HCT116 (cell line): ENCODE data around the gene FOXD1.

Source experiments
- EGR1 ChIP-seq: IDR thresholded peaks from 2 replicates; pipeline ENCODE4 v1.6.1; 2012; ENCODE audit warnings: low read depth
- ELF1 ChIP-seq: IDR thresholded peaks from 2 replicates; pipeline ENCODE4 v1.6.1; 2012; ENCODE audit warnings: low read depth, borderline replicate concordance
- EZH2 ChIP-seq: fragments of 200-600 bp; sonication (generic); IDR thresholded peaks from 2 replicates; pipeline ENCODE4 v1.6.1; 2017; ENCODE audit warnings: antibody characterized with exemption, mixed run types
- JUND ChIP-seq: IDR thresholded peaks from 2 replicates; pipeline ENCODE4 v1.6.1; 2012
- POLR2A ChIP-seq: IDR thresholded peaks from 2 replicates; pipeline ENCODE4 v1.7.0; 2011; ENCODE audit warnings: borderline replicate concordance; ENCODE audit not compliant: insufficient read depth, insufficient read length; ENCODE audit errors: extremely low read depth
- SIN3A ChIP-seq: IDR thresholded peaks from 2 replicates; pipeline ENCODE4 v1.6.1; 2012; ENCODE audit warnings: low read depth
- YY1 ChIP-seq: IDR thresholded peaks from 2 replicates; pipeline ENCODE4 v1.6.1; 2011; ENCODE audit warnings: low read length, low read depth, moderate library complexity, mild to moderate bottlenecking; ENCODE audit not compliant: insufficient replicate concordance; ENCODE audit errors: extremely low read depth
- ZNF274 ChIP-seq: fragments of 200-500 bp; sonication (Bioruptor generic); IDR thresholded peaks from 2 replicates; pipeline ENCODE4 v1.6.1; 2014; ENCODE audit warnings: mild to moderate bottlenecking, low read depth, low read length, inconsistent platforms
- TF ChIP-seq, protein P1 (sequence below): IDR thresholded peaks from 2 replicates; pipeline ENCODE4 v1.6.1; 2012; ENCODE audit warnings: low read depth
- TF ChIP-seq, protein P2 (sequence below), 3 experiments: fragments of 200-600 bp in 1 of 3; sonication (generic) in 1 of 3; IDR thresholded peaks in 2 of 3; conservative IDR thresholded peaks in 1 of 3; 2 replicates each; pipeline ENCODE4 v1.5.1; 2012 to 2017; ENCODE audit warnings: low read depth in 2 of 3, low read length in 2 of 3, antibody characterized with exemption in 1 of 3, borderline replicate concordance in 1 of 3, control low read depth in 1 of 3, mild to moderate bottlenecking in 1 of 3, mixed read lengths in 1 of 3, mixed run types in 1 of 3, moderate library complexity in 1 of 3; ENCODE audit not compliant: insufficient read depth in 1 of 3
- TF ChIP-seq, protein P3 (sequence below): IDR thresholded peaks from 2 replicates; pipeline ENCODE4 v1.6.1; 2012
- TF ChIP-seq, protein P4 (sequence below): IDR thresholded peaks from 2 replicates; pipeline ENCODE4 v1.6.1; 2011; ENCODE audit warnings: mild to moderate bottlenecking, low read length, moderate library complexity; ENCODE audit not compliant: insufficient replicate concordance; ENCODE audit errors: extremely low read depth
- TF ChIP-seq, protein P5 (sequence below): IDR thresholded peaks from 2 replicates; pipeline ENCODE4 v1.6.1; 2012

DNA sequence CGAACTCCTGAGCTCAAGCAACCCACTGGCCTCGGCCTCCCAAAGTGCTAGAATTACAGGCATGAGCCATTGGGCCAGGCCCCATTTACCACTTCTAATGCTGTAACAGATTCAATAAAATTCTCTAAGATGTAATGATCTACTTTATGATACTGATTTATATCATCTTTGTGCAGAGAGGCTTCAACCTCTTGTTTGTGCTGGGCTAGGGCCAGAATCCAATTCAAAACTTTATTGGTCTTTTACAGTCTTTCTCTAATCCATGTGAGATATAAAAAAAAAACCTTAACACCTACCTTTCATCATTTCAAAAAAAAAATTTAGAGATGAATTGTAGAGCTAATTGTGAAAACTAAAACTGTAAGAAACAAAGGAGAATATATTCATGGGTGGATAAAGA is 41.5 kb upstream of the FOXD1 start:
- TF ChIP-seq, protein P1, sequence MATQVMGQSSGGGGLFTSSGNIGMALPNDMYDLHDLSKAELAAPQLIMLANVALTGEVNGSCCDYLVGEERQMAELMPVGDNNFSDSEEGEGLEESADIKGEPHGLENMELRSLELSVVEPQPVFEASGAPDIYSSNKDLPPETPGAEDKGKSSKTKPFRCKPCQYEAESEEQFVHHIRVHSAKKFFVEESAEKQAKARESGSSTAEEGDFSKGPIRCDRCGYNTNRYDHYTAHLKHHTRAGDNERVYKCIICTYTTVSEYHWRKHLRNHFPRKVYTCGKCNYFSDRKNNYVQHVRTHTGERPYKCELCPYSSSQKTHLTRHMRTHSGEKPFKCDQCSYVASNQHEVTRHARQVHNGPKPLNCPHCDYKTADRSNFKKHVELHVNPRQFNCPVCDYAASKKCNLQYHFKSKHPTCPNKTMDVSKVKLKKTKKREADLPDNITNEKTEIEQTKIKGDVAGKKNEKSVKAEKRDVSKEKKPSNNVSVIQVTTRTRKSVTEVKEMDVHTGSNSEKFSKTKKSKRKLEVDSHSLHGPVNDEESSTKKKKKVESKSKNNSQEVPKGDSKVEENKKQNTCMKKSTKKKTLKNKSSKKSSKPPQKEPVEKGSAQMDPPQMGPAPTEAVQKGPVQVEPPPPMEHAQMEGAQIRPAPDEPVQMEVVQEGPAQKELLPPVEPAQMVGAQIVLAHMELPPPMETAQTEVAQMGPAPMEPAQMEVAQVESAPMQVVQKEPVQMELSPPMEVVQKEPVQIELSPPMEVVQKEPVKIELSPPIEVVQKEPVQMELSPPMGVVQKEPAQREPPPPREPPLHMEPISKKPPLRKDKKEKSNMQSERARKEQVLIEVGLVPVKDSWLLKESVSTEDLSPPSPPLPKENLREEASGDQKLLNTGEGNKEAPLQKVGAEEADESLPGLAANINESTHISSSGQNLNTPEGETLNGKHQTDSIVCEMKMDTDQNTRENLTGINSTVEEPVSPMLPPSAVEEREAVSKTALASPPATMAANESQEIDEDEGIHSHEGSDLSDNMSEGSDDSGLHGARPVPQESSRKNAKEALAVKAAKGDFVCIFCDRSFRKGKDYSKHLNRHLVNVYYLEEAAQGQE = no peak
- no peak for TF ChIP-seq POLR2A
- no peak for TF ChIP-seq JUND
- no peak for TF ChIP-seq EGR1
- TF ChIP-seq, protein P2, sequence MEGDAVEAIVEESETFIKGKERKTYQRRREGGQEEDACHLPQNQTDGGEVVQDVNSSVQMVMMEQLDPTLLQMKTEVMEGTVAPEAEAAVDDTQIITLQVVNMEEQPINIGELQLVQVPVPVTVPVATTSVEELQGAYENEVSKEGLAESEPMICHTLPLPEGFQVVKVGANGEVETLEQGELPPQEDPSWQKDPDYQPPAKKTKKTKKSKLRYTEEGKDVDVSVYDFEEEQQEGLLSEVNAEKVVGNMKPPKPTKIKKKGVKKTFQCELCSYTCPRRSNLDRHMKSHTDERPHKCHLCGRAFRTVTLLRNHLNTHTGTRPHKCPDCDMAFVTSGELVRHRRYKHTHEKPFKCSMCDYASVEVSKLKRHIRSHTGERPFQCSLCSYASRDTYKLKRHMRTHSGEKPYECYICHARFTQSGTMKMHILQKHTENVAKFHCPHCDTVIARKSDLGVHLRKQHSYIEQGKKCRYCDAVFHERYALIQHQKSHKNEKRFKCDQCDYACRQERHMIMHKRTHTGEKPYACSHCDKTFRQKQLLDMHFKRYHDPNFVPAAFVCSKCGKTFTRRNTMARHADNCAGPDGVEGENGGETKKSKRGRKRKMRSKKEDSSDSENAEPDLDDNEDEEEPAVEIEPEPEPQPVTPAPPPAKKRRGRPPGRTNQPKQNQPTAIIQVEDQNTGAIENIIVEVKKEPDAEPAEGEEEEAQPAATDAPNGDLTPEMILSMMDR (IDR thresholded peaks at IDR 0.05 in 2 of 3, conservative IDR thresholded peaks at IDR 0.05 in 1 of 3; ENCODE audit: borderline replicate concordance in 1 of 3, insufficient read depth in 1 of 3, low read depth in 2 of 3, low read length in 2 of 3) = no peak
- no peak for TF ChIP-seq ELF1
- TF ChIP-seq, protein P3, sequence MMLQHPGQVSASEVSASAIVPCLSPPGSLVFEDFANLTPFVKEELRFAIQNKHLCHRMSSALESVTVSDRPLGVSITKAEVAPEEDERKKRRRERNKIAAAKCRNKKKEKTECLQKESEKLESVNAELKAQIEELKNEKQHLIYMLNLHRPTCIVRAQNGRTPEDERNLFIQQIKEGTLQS = no peak
- TF ChIP-seq EZH2 = no peak
- TF ChIP-seq YY1 = no peak
- TF ChIP-seq ZNF274 = no peak
- TF ChIP-seq SIN3A = no peak
- TF ChIP-seq, protein P4, sequence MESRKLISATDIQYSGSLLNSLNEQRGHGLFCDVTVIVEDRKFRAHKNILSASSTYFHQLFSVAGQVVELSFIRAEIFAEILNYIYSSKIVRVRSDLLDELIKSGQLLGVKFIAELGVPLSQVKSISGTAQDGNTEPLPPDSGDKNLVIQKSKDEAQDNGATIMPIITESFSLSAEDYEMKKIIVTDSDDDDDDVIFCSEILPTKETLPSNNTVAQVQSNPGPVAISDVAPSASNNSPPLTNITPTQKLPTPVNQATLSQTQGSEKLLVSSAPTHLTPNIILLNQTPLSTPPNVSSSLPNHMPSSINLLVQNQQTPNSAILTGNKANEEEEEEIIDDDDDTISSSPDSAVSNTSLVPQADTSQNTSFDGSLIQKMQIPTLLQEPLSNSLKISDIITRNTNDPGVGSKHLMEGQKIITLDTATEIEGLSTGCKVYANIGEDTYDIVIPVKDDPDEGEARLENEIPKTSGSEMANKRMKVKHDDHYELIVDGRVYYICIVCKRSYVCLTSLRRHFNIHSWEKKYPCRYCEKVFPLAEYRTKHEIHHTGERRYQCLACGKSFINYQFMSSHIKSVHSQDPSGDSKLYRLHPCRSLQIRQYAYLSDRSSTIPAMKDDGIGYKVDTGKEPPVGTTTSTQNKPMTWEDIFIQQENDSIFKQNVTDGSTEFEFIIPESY = no peak
- TF ChIP-seq, protein P5, sequence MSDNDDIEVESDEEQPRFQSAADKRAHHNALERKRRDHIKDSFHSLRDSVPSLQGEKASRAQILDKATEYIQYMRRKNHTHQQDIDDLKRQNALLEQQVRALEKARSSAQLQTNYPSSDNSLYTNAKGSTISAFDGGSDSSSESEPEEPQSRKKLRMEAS = no peak
